ENCODE results near the gene KCNT2. TPM values are rescaled to one million over a fixed set of nuclear protein-coding genes. Genes with fewer than 3 reads are reported as not detected.

The KCNT2 gene
- total RNA-seq, 4 donors from 2014 or later, result 6.5 to 25.1 (median 10.0) TPM

- TF ChIP-seq POLR2A (IDR thresholded peaks at IDR 0.05) (no peak), POLR2AphosphoS5 (IDR thresholded peaks at IDR 0.05) (no peak), CTCF (IDR thresholded peaks at IDR 0.05) (no peak), EP300 (IDR thresholded peaks at IDR 0.05) (no peak)
- H3K9me3 ChIP-seq, result no peaks in the 10 kb centered on the region
- no peak overlapping the region for H3K27ac ChIP-seq
- no peak overlapping the region for H3K4me3 ChIP-seq
- H3K36me3 ChIP-seq, result no peaks in the 10 kb centered on the region
- H3K27me3 ChIP-seq, result no peaks in the 10 kb centered on the region
- 77% methylated on average over 2 of the region's 3 CpGs; no CpG with 5 or more reads in 1 of the 2 donors for WGBS, 2 donors (ENCODE audit: low coverage in 1 of 2)
- H3K4me1 ChIP-seq, result peaks cover 0 to 28% (median 0%) of the 10 kb centered on the region in 3 donors
- ATAC-seq, result no peak
Measured at GRCh38 chr1:196611873-196612272, 3.6 kb upstream of the KCNT2 start.

GRCh38 chr1:196609370-196609737 lies 1.1 kb upstream of the KCNT2 start:
- TF ChIP-seq POLR2A (IDR thresholded peaks at IDR 0.05), result no peak
- TF ChIP-seq EP300 (IDR thresholded peaks at IDR 0.05), result no peak
- TF ChIP-seq CTCF (IDR thresholded peaks at IDR 0.05), result no peak
- peaks cover 0 to 47% (median 3%) of the 10 kb centered on the region in 3 donors for H3K4me1 ChIP-seq
- H3K36me3 ChIP-seq, result no peaks in the 10 kb centered on the region
- peak; percentile 42 for ATAC-seq
- peak overlapping the region; percentile 70 to 89 (median 86) for H3K27ac ChIP-seq
- WGBS, 2 donors (ENCODE audit: low coverage in 1 of 2), result 28 to 29% methylated on average over 8 to 9 of the region's 10 CpGs
- H3K27me3 ChIP-seq, result no peaks in the 10 kb centered on the region
- H3K4me3 ChIP-seq, result peak overlapping the region; percentile 54 to 60
- no peaks in the 10 kb centered on the region for H3K9me3 ChIP-seq

DNA sequence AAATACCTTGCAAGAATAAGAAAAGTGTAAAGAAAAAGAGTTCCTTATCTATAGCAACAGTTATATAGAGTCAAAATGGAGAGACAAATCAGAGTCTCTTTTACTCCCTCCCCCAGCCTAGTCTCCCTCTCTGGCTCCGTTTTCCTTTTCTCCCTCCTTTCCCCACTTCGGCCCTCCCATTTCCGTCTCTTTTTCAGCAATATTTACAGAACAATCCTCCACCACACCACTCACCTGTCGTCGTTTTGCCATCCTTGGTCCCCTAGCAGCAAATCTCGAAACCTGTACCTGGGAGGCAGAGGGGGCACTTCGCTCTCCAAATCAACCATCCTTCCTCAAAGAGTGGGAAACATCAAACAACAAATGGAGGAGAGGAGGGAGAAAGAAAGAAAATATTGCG lies 259 bp downstream of the KCNT2 start:
- no peaks in the 10 kb centered on the region for H3K27me3 ChIP-seq
- no peak for ATAC-seq
- H3K36me3 ChIP-seq, result no peaks in the 10 kb centered on the region
- WGBS, 2 donors (ENCODE audit: low coverage in 1 of 2), result 0% methylated on average over 5 to 7 of the region's 8 CpGs
- H3K4me1 ChIP-seq, result peaks cover 0 to 47% (median 3%) of the 10 kb centered on the region in 3 donors
- TF ChIP-seq POLR2AphosphoS5 (IDR thresholded peaks at IDR 0.05) (no peak), POLR2A (IDR thresholded peaks at IDR 0.05) (no peak), CTCF (IDR thresholded peaks at IDR 0.05) (no peak), EP300 (IDR thresholded peaks at IDR 0.05) (no peak)
- no peaks in the 10 kb centered on the region for H3K9me3 ChIP-seq
- H3K4me3 ChIP-seq, result peak overlapping the region; percentile 54 to 60
- peak overlapping the region; percentile 70 to 89 (median 86) for H3K27ac ChIP-seq

DNA sequence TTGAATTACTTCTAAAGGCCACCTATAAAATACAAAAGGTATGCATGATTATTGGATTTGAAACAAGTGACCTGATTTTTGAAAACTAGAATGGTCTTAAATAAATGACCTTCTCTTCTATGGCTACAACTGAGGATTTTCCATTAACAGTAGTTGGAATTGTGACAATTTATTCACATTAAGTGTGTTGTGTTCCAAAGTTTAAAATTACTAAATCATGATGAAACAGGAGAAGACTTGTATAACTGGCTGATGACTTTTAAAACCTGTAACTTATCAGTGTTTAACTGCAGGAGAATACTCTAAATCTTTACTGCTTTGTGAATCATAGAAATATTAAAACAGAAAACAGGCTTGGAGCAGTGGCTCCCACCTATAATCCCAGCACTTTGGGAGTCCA lies 4.6 kb downstream of the KCNT2 start:
- Histone ChIP-seq H3K4me1 (peaks cover 0 to 32% (median 3%) of the 10 kb centered on the region in 3 donors), H3K27me3 (no peaks in the 10 kb centered on the region), H3K27ac (no peak overlapping the region), H3K4me3 (no peak overlapping the region), H3K36me3 (no peaks in the 10 kb centered on the region), H3K9me3 (no peaks in the 10 kb centered on the region)
- no peak for ATAC-seq
- TF ChIP-seq EP300 (IDR thresholded peaks at IDR 0.05) (no peak), POLR2A (IDR thresholded peaks at IDR 0.05) (no peak), POLR2AphosphoS5 (IDR thresholded peaks at IDR 0.05) (no peak), CTCF (IDR thresholded peaks at IDR 0.05) (no peak)

- 25 to 53% methylated on average over 2 of the region's 2 CpGs for WGBS, 2 donors (ENCODE audit: low coverage in 1 of 2)
- H3K27ac ChIP-seq, result no peak overlapping the region
- H3K4me3 ChIP-seq, result no peak overlapping the region
- TF ChIP-seq EP300 (IDR thresholded peaks at IDR 0.05) (no peak), POLR2AphosphoS5 (IDR thresholded peaks at IDR 0.05) (no peak), CTCF (IDR thresholded peaks at IDR 0.05) (no peak), POLR2A (IDR thresholded peaks at IDR 0.05) (no peak)
- no peaks in the 10 kb centered on the region for H3K9me3 ChIP-seq
- ATAC-seq, result no peak
- H3K27me3 ChIP-seq, result no peaks in the 10 kb centered on the region
- H3K4me1 ChIP-seq, result no peaks in the 10 kb centered on the region
- H3K36me3 ChIP-seq, result no peaks in the 10 kb centered on the region
Measured at GRCh38 chr1:196598942-196599748, 9.1 kb downstream of the KCNT2 start.

All from gastroesophageal sphincter (tissue), 4 donors.